HG02798 (cell line): ENCODE results near the gene RBM44.

ENCODE experiments used
- ATAC-seq: cut with Tn5 transposase; IDR thresholded peaks from one replicate; pipeline ENCODE4 v1.9.1; 2021; ENCODE audit warnings: mild to moderate bottlenecking; ENCODE audit not compliant: unreplicated experiment, poor library complexity

RBM44 gene

DNA sequence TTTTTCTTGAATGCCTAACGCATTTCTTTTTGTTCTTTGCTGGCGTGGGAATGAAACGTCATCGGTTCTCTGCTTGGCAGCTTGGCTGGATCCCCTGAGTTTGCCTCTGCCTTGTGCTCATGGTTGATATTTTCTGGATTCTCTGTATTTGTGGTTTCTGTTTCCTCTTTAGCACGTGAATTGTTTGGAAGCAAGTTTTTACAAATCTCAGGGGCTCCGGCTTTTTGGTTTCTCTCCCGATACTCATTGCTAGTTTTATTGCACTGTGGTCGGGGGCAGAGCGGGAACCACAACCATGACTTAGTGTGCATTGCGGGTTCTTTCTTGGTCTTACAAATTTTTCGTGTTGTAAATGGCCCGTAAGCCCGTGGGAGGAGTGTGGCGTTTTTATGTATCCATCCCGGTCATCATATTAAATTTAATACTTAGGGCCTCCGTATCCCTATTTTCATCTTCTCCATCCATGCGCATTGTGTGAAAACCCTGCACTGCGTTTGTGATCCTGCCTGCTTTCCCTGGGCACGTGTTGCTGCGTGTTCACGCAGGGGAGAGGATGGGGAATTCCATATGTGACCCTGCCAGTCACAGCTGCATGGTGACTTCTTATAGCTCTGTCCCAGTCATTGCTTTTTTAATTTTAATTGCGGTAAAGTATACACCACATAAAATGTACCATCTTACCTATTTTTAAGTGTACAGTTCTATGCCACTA lies 70.2 kb downstream of the RBM44 start:
- no peak for ATAC-seq

DNA sequence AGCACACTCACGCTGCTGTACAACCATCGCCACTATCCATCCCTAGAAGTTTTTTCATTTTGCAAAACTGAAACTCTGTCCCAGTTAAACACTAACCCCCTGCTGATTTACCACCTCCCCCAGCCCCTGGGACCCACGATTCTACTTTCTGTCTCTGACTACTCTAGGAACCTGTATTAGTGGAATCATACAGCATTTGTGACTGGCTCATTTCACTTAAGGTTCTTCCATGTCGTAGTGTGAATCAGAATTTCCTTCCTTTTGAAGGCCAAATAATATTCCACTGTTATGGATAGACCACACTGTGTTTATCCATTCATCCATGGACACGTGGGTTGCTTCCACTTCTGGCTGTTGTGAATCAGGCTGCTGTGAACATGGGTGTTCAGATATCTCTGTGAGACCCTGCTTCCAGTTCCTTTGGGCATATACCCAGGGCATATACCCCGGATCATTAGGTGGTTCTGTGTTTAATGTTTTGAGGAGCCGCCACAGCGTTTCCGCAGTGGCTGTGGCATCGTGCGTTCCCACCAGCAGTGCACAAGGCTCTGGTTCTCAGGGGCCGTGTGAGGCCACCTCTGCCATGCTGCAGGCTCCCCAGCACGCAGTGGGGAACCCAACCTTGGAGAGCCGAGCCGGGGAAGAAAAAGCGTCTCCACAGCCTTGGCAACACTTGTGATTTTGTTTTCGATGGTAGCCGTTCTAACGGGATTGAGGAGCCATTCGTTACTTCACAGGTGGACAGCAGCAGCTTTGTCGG lies 70.9 kb downstream of the RBM44 start:
- no peak for ATAC-seq

DNA sequence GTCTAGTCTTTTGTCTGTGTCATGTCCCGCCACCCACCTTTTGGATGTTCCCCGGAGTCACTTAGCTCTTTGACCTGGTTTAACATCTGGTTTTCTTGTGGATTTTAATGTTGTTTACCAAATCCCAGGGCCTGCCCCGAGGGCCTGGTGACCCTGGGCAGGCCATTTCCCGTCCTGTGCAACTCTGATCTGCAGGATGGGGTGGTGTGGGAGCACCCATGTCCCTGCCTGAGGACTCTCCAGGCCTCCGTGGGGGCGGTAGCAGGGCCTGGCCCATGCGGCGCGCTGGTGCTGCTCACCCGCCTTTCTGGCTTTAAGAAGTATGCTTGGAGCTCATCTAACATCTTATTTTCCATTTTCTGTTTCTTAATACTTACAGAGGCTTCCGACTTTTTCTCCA lies 71.5 kb downstream of the RBM44 start:
- no peak for ATAC-seq

DNA sequence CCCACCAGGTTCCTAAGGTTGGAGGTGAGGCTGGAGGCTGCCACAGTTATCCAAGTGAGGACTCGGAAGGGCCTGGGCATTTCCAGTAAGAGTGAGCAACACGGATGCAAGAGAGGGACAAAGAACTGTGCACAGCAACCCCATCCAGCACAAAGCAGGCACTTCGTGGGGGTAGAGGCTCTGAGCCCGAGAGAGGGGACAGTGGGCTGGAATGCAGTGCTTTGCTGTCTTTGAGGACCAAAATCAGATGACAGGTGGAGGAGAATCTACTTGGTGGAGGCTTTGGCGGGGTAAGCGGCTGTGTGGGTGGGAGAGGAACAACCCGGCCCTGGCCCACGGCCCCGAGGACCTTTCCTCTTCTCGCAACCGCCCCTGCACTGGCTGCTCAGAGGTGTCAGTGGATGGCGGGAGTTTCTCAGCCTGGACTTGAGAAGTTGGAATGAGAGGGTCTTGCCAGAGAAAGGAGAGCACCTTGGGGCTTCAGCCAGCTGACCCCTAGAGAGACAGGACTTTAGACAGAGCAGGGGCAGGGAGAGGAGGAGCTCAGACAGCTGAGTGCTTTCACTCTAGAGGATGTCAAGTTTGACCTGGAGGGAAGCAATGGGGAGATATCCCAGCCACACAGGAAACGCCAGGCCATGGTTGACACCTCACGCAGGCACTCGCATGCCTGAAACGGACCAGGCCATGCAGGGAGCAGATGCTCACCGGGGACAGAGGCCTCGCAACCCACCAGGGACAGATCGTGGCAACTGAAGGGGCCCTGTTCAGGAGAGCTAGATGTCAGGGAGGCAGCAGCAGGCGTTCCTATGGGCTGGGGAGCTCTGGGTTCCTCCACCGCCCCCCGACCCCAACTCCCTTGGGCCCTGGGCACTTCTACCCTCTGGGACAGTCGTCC lies 72.4 kb downstream of the RBM44 start:
- ATAC-seq, result no peak

DNA sequence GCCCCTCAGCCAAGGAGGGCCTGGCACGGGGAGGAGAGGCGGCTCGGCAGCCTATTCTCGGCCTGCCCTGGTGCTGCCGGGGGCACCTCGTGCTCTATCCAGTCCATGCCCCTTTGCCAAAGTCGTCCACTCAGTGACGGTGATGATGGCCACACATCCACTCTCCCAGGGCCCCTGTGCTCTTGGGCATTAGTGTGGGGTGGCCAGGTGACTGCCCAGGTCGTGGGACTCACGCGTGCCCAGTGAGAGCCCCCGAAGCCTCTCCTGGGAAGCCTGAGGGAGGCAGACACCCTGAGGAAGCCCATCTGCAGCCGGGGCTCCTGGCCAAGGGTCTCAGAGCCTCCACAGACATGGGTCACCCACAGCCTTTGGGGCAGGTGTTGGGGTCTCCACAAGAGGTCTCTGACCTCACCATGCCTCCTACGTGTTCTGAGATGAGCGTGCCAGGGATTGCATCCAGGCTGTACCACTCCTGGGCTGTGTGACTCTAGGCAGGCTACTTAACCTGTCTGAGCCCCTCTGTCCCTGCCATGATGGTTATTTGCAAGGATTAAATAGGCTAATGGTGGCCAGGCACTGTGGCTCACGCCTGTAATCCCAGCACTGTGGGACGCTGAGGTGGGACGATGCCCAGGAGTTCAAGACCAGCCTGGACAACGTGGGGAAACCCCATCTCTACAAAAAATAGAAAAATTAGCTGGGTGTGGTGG lies 73.8 kb downstream of the RBM44 start:
- no peak for ATAC-seq

DNA sequence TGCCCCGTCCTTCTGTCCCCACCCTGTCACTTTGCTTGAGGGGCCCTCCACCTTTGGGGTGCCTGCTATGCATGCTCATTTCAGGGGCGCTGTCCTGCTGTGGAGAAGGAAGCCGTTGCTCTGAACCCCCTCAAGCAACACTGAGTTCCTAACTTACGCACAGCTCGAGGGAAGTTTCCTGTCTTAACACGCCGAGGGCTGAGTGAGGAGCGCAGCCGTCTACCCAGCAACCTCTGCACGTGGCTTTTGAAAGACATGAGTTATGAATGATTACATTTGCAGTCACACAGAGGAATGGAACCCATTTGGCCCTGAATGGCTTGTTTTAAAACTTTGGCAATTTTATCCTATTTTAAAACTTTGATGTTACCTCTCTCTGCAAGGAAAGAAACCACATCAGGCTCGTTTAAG lies 74.8 kb downstream of the RBM44 start:
- no peak for ATAC-seq

DNA sequence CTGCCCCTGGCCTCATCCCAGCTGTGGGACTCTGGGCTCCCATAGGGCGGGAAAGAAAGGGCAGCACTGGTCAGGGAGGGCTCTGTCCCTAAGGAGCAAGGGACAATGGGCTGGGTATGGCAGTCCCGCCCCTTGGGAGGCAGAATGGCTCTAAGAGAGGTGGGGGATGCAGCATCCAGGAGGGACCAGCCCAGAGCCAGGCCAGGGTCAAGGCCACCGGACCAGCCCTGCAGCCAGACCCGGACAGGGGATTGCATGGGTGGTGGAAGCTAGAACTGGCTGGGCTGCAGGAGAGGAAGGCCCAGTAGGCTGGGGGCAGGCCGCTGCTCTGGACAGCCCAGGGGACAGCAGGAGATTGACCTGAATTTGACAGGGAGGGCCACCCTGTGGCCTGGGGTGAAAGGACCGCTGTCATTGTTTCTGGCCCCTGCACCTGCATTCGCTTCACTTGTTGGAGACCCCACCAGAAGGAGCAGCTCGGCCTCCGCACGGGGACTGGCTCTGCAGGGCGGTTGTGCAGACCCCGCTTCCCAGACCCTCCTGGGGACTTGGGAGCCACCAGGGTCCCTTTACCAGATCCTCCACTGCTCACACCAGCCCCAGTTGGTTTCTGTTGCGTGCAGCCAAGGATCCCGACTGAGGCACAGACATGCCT lies 75.4 kb downstream of the RBM44 start:
- no peak for ATAC-seq

DNA sequence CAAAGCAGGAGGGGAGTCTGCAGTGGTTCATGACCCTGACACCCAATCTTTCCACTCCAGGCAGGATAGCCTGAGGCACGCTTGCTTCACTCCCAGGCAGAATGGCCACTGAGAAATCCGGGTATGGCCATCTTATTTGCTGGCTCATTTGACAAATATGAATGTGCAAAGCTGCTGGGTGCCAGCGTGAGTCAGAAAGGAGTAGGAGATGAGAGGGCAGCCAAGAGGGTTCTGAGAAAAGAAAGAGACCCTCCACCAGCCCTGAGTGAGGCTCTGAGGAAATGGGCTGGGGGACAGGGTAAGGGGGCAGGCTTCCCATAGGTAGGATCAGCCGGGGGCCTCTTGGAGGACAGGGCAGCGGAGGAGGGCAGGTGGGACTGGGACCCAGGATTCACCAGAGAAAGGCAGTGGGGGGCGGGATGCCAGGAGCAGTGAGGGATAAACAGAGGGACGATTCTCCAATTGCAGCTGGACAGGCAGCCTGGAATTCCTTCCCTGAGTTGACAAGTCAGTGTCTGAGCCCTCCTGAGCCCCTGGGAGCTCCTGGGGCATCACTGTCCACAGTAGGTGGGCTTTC lies 76.1 kb downstream of the RBM44 start:
- ATAC-seq, result no peak

DNA sequence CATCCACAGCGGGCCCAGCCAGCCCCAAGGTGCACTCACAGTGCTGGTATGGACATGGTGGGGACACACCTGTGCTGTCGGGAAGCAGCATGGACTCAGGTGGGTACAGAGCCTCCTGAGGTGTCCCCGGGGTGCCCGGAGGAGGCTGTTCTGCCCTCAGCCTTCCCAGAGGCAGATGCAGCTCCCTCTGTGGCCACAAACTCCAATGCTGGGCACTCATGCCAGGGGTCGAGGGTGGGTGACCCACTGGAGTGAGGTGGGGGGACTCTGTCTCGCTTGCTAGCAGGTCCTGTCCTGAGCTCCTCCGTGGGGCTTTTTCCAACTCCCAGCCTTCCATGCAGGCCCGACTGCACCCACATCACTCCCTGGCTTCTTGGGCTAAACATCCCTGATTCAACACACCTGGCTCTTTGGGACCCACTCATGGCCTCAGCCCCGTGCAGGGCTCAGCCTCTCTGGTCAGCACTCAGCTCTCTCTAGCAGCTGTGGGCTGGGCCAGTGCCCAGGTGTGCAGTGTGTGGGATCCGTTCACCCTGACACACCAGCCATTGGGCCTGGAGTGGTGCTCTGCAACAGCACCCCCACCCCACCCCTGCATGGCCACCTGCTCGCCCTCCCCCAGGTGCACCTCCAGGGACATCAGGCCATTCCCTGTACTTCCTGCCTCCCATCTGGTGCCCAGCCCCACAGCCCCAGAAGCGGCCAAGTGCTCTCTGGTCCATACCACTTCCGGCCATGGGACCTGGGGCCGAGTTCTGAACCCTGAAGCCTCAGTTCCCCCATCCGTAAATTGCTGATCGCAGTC lies 76.9 kb downstream of the RBM44 start:
- no peak for ATAC-seq

DNA sequence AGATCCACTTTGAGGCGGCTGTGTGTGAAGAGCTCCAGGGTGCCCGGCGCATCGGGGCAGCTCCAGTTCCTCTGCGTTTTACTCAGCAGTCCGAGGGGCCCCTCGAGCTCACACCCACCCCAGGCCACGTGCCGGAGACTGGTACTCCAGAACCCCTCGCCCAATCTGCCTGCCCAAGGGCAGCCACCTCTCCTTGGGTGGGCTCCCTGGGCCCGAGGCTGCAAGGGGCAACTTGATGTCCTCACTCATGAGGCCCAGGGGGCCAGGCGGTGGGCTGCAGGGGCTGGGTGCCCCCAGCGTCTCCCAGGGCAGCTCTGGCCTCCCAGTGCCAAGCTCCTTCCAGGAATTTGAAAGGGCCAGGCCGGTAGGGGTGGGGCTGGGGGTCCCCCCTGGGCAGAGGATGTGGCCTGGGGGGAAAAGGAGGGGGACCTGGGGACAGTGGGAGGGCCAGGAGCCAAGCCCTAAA lies 77.5 kb downstream of the RBM44 start:
- no peak for ATAC-seq

DNA sequence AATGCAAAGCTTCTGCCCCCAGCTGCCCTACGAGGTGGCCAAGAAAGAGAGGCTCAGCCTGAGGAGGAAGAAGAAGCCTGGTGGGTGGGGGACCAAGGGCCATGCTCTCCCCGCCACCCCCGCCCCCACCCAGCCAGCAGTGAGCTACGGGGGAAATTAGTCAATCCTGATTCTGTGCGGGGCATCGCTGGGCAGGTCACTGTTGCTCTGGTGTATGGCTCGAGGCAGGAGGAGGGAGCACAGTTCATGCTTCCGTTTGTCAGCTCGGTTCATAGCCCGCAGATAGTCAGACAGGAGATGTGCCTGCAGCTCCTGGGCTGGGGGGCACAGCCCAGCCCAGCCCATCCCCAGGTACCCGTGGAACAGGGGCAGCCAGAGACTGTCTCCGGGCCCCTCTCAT lies 78.0 kb downstream of the RBM44 start:
- no peak for ATAC-seq

DNA sequence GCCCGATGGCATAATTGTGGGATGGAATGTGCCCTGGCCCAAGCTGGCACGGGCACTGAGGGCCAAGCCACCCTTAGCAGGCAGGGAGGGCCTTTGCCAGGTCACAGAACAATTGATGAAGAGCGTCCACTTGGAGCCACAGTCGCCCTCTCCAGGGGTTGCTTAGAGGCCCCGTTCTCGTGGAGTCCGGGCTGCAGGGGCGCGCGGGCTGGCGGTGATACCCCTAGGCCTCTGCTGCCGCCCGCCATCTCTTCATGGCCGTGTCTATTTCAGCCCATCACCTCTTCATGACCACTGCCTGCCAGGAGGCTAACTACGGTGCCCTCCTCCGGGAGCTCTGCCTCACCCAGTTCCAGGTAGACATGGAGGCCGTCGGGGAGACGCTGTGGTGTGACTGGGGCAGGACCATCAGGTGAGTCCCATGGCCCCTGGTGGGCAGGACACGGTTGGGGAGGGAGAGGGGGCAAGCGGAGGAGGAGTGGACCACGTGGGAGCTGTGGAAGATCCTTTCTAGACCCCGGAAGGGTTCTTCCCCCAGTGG lies 78.4 kb downstream of the RBM44 start:
- ATAC-seq, result no peak

DNA sequence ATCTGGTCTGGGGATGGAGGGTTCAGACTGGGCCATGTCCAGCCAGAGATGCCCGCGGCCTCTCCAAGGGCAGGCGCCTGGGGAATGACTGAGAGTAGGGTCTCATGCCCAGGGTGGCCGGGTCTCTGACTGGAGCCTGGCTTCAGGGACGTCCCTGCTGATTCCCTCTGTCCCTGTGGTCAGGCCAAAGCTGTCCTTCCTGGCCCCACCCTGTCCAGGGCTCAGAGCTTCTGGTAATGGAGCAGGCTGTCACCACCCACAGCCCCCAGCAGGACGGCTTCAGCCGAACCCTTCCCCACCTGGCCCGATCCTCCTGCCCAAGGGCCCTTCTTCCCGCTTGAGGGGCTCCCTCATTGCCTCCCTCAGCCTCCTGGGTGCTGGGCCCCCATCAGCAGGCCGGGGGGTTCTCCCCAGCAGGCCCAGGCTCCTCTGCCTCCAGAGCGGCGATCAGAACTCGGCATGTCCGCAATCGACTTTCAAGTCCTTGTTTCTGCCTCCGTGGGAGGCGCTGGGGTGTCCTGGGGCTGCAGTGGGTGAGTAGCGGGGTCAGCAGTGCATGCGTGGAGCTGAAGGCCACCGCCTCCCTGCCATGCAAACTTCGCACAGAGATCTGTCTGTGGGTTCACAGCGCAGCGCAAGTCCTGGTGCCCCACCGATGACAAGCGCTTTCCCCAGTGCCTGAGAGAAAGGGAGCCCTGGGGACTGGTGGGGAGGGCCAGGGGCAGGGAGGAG lies 79.2 kb downstream of the RBM44 start:
- no peak for ATAC-seq

DNA sequence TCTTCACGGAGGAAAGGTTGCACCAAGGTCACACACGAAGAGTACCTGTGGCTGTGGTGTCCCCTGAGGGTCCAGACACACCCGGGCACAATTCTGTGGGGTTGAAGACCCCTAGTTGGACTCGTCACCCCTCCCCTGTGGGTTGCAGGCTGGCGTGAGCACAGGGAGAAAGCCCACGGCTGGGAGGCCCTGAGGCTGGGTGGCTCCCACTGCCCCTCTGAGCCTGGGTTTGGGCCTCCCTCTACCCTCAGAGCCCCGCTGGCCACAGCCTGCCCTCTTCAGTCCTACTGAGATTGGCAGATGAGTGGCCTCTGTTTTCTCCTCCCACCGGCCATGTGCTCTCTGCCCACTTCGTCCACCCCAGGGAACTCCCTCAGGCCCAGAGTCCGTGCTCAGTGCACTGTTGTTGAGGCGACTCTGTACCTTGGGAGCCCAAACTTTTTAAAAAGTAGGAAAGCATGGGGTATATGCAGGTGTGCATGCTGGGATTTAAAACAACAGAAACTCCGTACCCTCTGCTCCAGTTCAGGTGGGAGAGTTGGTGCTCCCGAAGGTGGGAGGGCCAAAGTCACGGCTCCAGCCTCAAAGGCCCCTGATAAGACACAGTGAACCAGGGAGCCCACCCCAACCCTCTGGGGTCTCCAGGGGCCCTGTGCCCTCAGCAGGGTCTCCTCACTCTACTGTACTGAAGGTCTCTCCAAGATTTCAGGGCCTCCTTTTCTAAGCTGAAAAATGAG lies 79.9 kb downstream of the RBM44 start:
- ATAC-seq, result no peak

DNA sequence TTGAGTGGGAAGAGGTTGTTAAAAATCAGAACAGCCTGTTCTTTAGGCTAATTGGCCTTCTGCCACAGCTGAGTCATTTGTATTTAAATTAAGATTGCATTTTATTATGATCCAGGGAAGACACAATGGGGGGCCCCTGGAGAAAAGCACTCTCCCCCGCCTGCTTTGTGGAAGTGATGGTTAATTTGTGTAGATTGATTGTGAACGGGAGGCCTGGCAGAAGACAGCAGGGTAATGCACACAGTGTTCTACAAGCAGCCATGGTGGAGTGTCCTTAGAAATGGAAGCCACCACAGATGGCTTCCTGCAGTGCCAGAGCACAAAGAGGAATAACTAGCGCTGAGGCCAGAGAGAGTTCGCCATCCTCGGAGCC lies 80.5 kb downstream of the RBM44 start:
- ATAC-seq, result no peak

DNA sequence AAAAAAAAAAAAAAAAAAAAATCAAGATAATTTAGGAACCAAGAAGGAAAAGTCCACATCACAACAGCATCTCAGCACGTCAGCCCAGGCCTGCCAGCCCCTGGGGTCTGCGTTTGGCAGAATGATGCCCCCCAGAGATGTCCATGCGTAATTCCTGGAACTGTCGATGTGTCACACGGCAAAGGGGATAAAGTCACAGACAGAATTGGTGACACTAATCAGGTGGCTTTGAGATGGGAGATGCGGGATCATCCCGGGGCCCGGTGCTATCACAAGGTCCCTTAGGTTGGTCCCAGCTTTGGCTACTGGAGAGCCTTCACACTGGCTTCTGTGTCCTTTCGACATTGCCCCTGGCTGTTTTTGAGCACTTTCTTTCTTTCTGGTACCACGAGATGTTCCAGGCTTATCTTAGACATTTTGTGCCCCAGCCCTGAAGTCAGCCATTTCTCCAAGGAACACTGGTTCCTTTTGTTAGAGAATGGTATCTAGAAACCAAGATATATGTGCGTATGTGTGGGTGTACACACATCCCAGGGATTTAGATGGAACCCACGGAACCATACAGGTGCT lies 81.5 kb downstream of the RBM44 start:
- ATAC-seq, result no peak
